ENCODE results near the gene RNF114. TPM values are rescaled to one million over a fixed set of nuclear protein-coding genes. Genes with fewer than 3 reads are reported as not detected.

The RNF114 gene
- total RNA-seq, 1 donor from 2014 or later: 62.7 TPM

GRCh38 chr20:49892260-49892659 is 43.9 kb upstream of the RNF114 start:
- H3K4me1 Mint-ChIP-seq (ENCODE audit: low read depth, unreplicated experiment): peaks cover 44% of the 10 kb centered on the region
- Histone ChIP-seq H3K27me3 (ENCODE audit: insufficient read depth, low read length) (no peaks in the 10 kb centered on the region), H3K4me3 (ENCODE audit: insufficient read depth, low read depth, low read length) (no peak overlapping the region), H3K36me3 (ENCODE audit: insufficient read depth, low read length) (no peaks in the 10 kb centered on the region), H3K79me2 (ENCODE audit: insufficient read depth, low read length) (no peaks in the 10 kb centered on the region), H3K27ac (ENCODE audit: low read depth, low read length) (no peak overlapping the region), H4K20me1 (ENCODE audit: insufficient read depth, low read length) (peaks cover 12% of the 10 kb centered on the region), H3K4me1 (ENCODE audit: insufficient read depth, low read length) (peaks cover 28% of the 10 kb centered on the region), H3K9me3 (ENCODE audit: insufficient read depth, low read depth, low read length) (no peaks in the 10 kb centered on the region), H2AFZ (ENCODE audit: low read depth, low read length) (no peak overlapping the region), H3K4me2 (ENCODE audit: low read length) (no peak overlapping the region), H3K9ac (ENCODE audit: low read length) (no peak overlapping the region)
- H3K27ac Mint-ChIP-seq (ENCODE audit: unreplicated experiment): no peak overlapping the region
- H3K4me3 Mint-ChIP-seq (ENCODE audit: unreplicated experiment): no peak overlapping the region
- H3K9me3 Mint-ChIP-seq (ENCODE audit: unreplicated experiment): peaks cover 2% of the 10 kb centered on the region
- TF ChIP-seq EZH2 (IDR thresholded peaks at IDR 0.05; ENCODE audit: insufficient read depth, low read length): no peak
- TF ChIP-seq CTCF (IDR thresholded peaks at IDR 0.05; ENCODE audit: insufficient read depth, low read depth, low read length): no peak
- no peak for DNase-seq (ENCODE audit: low read depth)
- H3K27me3 Mint-ChIP-seq (ENCODE audit: low read depth, unreplicated experiment): no peaks in the 10 kb centered on the region
- peaks cover 2% of the 10 kb centered on the region for H3K36me3 Mint-ChIP-seq (ENCODE audit: low read depth, unreplicated experiment)
- FAIRE-seq: no peak

- Mint-ChIP-seq H3K27me3 (ENCODE audit: low read depth, unreplicated experiment) (no peaks in the 10 kb centered on the region), H3K27ac (ENCODE audit: unreplicated experiment) (no peak overlapping the region), H3K4me1 (ENCODE audit: low read depth, unreplicated experiment) (peaks cover 38% of the 10 kb centered on the region), H3K4me3 (ENCODE audit: unreplicated experiment) (no peak overlapping the region), H3K36me3 (ENCODE audit: low read depth, unreplicated experiment) (no peaks in the 10 kb centered on the region), H3K9me3 (ENCODE audit: unreplicated experiment) (peaks cover 2% of the 10 kb centered on the region)
- Histone ChIP-seq H3K4me3 (ENCODE audit: insufficient read depth, low read depth, low read length) (no peak overlapping the region), H3K4me1 (ENCODE audit: insufficient read depth, low read length) (peaks cover 24% of the 10 kb centered on the region), H3K9me3 (ENCODE audit: insufficient read depth, low read depth, low read length) (no peaks in the 10 kb centered on the region), H3K79me2 (ENCODE audit: insufficient read depth, low read length) (no peaks in the 10 kb centered on the region), H4K20me1 (ENCODE audit: insufficient read depth, low read length) (peaks cover 12% of the 10 kb centered on the region), H3K36me3 (ENCODE audit: insufficient read depth, low read length) (no peaks in the 10 kb centered on the region), H2AFZ (ENCODE audit: low read depth, low read length) (no peak overlapping the region), H3K27me3 (ENCODE audit: insufficient read depth, low read length) (no peaks in the 10 kb centered on the region), H3K27ac (ENCODE audit: low read depth, low read length) (no peak overlapping the region), H3K4me2 (ENCODE audit: low read length) (no peak overlapping the region), H3K9ac (ENCODE audit: low read length) (no peak overlapping the region)
- DNase-seq (ENCODE audit: low read depth) (no peak), FAIRE-seq (no peak)
- no peak for TF ChIP-seq CTCF (IDR thresholded peaks at IDR 0.05; ENCODE audit: insufficient read depth, low read depth, low read length)
- TF ChIP-seq EZH2 (IDR thresholded peaks at IDR 0.05; ENCODE audit: insufficient read depth, low read length): no peak
Observed at GRCh38 chr20:49892817-49893216, 43.4 kb upstream of the RNF114 start.

- FAIRE-seq (no peak), DNase-seq (ENCODE audit: low read depth) (no peak)
- no peak overlapping the region for H3K9ac ChIP-seq (ENCODE audit: low read length)
- H3K27ac ChIP-seq (ENCODE audit: low read depth, low read length): no peak overlapping the region
- no peak overlapping the region for H3K4me2 ChIP-seq (ENCODE audit: low read length)
- no peaks in the 10 kb centered on the region for H3K79me2 ChIP-seq (ENCODE audit: insufficient read depth, low read length)
- H2AFZ ChIP-seq (ENCODE audit: low read depth, low read length): no peak overlapping the region
- no peaks in the 10 kb centered on the region for H3K36me3 ChIP-seq (ENCODE audit: insufficient read depth, low read length)
- H3K4me1 ChIP-seq (ENCODE audit: insufficient read depth, low read length): peaks cover 17% of the 10 kb centered on the region
- TF ChIP-seq EZH2 (IDR thresholded peaks at IDR 0.05; ENCODE audit: insufficient read depth, low read length): no peak
- TF ChIP-seq CTCF (IDR thresholded peaks at IDR 0.05; ENCODE audit: insufficient read depth, low read depth, low read length): no peak
- no peak overlapping the region for H3K4me3 ChIP-seq (ENCODE audit: insufficient read depth, low read depth, low read length)
- Mint-ChIP-seq H3K9me3 (ENCODE audit: unreplicated experiment) (peaks cover 2% of the 10 kb centered on the region), H3K27me3 (ENCODE audit: low read depth, unreplicated experiment) (no peaks in the 10 kb centered on the region), H3K4me3 (ENCODE audit: unreplicated experiment) (peak overlapping the region; percentile 40), H3K4me1 (ENCODE audit: low read depth, unreplicated experiment) (peaks cover 33% of the 10 kb centered on the region), H3K27ac (ENCODE audit: unreplicated experiment) (peak overlapping the region; percentile 34), H3K36me3 (ENCODE audit: low read depth, unreplicated experiment) (no peaks in the 10 kb centered on the region)
- no peaks in the 10 kb centered on the region for H3K27me3 ChIP-seq (ENCODE audit: insufficient read depth, low read length)
- no peaks in the 10 kb centered on the region for H3K9me3 ChIP-seq (ENCODE audit: insufficient read depth, low read depth, low read length)
- peaks cover 8% of the 10 kb centered on the region for H4K20me1 ChIP-seq (ENCODE audit: insufficient read depth, low read length)
Observed at GRCh38 chr20:49893242-49894072, 42.7 kb upstream of the RNF114 start.
